IPS-18c (cell line): ENCODE data around the gene KNSTRN.
A peak's percentile ranks its signal among the peaks of the same experiment; 100 is the strongest.

Experiments used
- H3K4me3 ChIP-seq: 2 replicates; pipeline ENCODE4 v1.7.0; 2013; ENCODE audit warnings: low read depth, mild to moderate bottlenecking, low read length, moderate library complexity; ENCODE audit not compliant: insufficient read depth
- H3K9me3 ChIP-seq: one replicate; pipeline ENCODE4 v1.6.1; 2013; ENCODE audit warnings: mild to moderate bottlenecking, low read length, moderate library complexity; ENCODE audit not compliant: control insufficient read depth, insufficient read depth

KNSTRN gene

GRCh38 chr15:40358471-40359353 is 23.8 kb upstream of the KNSTRN start:
- no peaks in the 10 kb centered on the region for H3K9me3 ChIP-seq

GRCh38 chr15:40360015-40360414 is 22.5 kb upstream of the KNSTRN start:
- Histone ChIP-seq H3K4me3 (no peak overlapping the region), H3K9me3 (no peaks in the 10 kb centered on the region)

More at GRCh38 chr15:40358471-40359353, 23.8 kb upstream of the KNSTRN start:
- H3K4me3 ChIP-seq = peak overlapping the region; percentile 56

GRCh38 chr15:40361640-40362039 is 20.9 kb upstream of the KNSTRN start:
- H3K4me3 ChIP-seq = no peak overlapping the region
- no peaks in the 10 kb centered on the region for H3K9me3 ChIP-seq

GRCh38 chr15:40363611-40364010 is 18.9 kb upstream of the KNSTRN start:
- Histone ChIP-seq H3K9me3 (no peaks in the 10 kb centered on the region), H3K4me3 (no peak overlapping the region)

- Histone ChIP-seq H3K9me3 (peaks cover 2% of the 10 kb centered on the region), H3K4me3 (no peak overlapping the region)
Observed at GRCh38 chr15:40364251-40364650, 18.3 kb upstream of the KNSTRN start.

- Histone ChIP-seq H3K9me3 (peaks cover 2% of the 10 kb centered on the region), H3K4me3 (no peak overlapping the region)
Observed at GRCh38 chr15:40365016-40365415, 17.5 kb upstream of the KNSTRN start.

- no peak overlapping the region for H3K4me3 ChIP-seq
- H3K9me3 ChIP-seq = peaks cover 2% of the 10 kb centered on the region
Observed at GRCh38 chr15:40365624-40366456, 16.7 kb upstream of the KNSTRN start.

GRCh38 chr15:40366457-40367370 is 15.8 kb upstream of the KNSTRN start:
- Histone ChIP-seq H3K9me3 (peaks cover 2% of the 10 kb centered on the region), H3K4me3 (no peak overlapping the region)

- peaks cover 2% of the 10 kb centered on the region for H3K9me3 ChIP-seq
- 0 out of 2 replicates have a peak overlapping the region, but pooled peaks have one; percentile 28 for H3K4me3 ChIP-seq
Observed at GRCh38 chr15:40367371-40367685, 15.2 kb upstream of the KNSTRN start.

GRCh38 chr15:40367686-40368611 is 14.6 kb upstream of the KNSTRN start:
- peaks cover 2% of the 10 kb centered on the region for H3K9me3 ChIP-seq
- H3K4me3 ChIP-seq = peak overlapping the region; percentile 28; the same call in 1 of the 2 replicates

GRCh38 chr15:40368719-40369473 is 13.6 kb upstream of the KNSTRN start:
- Histone ChIP-seq H3K9me3 (peaks cover 2% of the 10 kb centered on the region), H3K4me3 (no peak overlapping the region; the same call in 1 of the 2 replicates)

- Histone ChIP-seq H3K4me3 (no peak overlapping the region), H3K9me3 (peaks cover 2% of the 10 kb centered on the region)
Observed at GRCh38 chr15:40369474-40369869, 13.0 kb upstream of the KNSTRN start.

GRCh38 chr15:40369971-40370370 is 12.6 kb upstream of the KNSTRN start:
- peaks cover 2% of the 10 kb centered on the region for H3K9me3 ChIP-seq
- no peak overlapping the region for H3K4me3 ChIP-seq

- H3K9me3 ChIP-seq = peaks cover 2% of the 10 kb centered on the region
- H3K4me3 ChIP-seq = no peak overlapping the region
Observed at GRCh38 chr15:40372981-40373380, 9.5 kb upstream of the KNSTRN start.

- Histone ChIP-seq H3K4me3 (no peak overlapping the region), H3K9me3 (no peaks in the 10 kb centered on the region)
Observed at GRCh38 chr15:40377606-40378005, 4.9 kb upstream of the KNSTRN start.

GRCh38 chr15:40379374-40379773 is 3.1 kb upstream of the KNSTRN start:
- H3K9me3 ChIP-seq = no peaks in the 10 kb centered on the region
- H3K4me3 ChIP-seq = no peak overlapping the region
